Activated T-helper 1 cell treated with anti-CD3 and anti-CD28 coated beads, Interleukin-12 subunit alpha, Interleukin-12 subunit beta, Interleukin-2, Interleukin-4 antibody, amounts not matched to agents 30 ng/mL and 10 ng/mL and 1 ng/mL, durations not matched to agents 14 hours and 24 hours and 36 hours (primary cell): ENCODE measurements around the gene TRMT112. TPM values are rescaled to one million over a fixed set of nuclear protein-coding genes. Genes with fewer than 3 reads are reported as not detected.

Experiments used
- DNase-seq: peaks from one replicate; pipeline ENCODE4 v3.0.0; 2021; ENCODE audit warnings: low spot score
- H3K27ac Mint-ChIP-seq: one replicate; pipeline ENCODE4 v1.8.0; 2021; ENCODE audit warnings: mild to moderate bottlenecking, mixed read lengths
- H3K27me3 Mint-ChIP-seq: one replicate; pipeline ENCODE4 v1.8.0; 2022; ENCODE audit warnings: mild to moderate bottlenecking, moderate library complexity, mixed read lengths; ENCODE audit not compliant: insufficient read depth
- H3K36me3 Mint-ChIP-seq: one replicate; pipeline ENCODE4 v1.8.0; 2021; ENCODE audit warnings: low read depth, mixed read lengths
- H3K4me1 Mint-ChIP-seq: one replicate; pipeline ENCODE4 v1.8.0; 2021; ENCODE audit warnings: low read depth, mixed read lengths
- H3K4me3 Mint-ChIP-seq: one replicate; pipeline ENCODE4 v1.8.0; 2021; ENCODE audit warnings: mild to moderate bottlenecking, moderate library complexity, mixed read lengths
- H3K9me3 Mint-ChIP-seq: one replicate; pipeline ENCODE4 v1.8.0; 2021; ENCODE audit warnings: mixed read lengths
- intact Hi-C: fragments of 100-400 bp; cut with micrococcal nuclease; formaldehyde crosslinking; loops from one replicate; pipeline ENCODE4 v1.15.1; 2024
- total RNA-seq: library from RNA; stranded (reverse); gene quantifications from 2 replicates; pipeline ENCODE4 v1.2.3, GENCODE V29; 2022

The TRMT112 gene
- total RNA-seq, 1 donor from 2014 or later, result 307 TPM

GRCh38 chr11:64286801-64287159 is 30.6 kb downstream of the TRMT112 start:
- Mint-ChIP-seq H3K4me1 (peaks cover 27% of the 10 kb centered on the region), H3K27me3 (peaks cover 16% of the 10 kb centered on the region), H3K9me3 (no peaks in the 10 kb centered on the region), H3K4me3 (peak overlapping the region; percentile 86), H3K36me3 (peaks cover 8% of the 10 kb centered on the region), H3K27ac (peak overlapping the region; percentile 80)
- no peak for DNase-seq
- intact Hi-C loops, result loop anchor here (10.0 kb wide), 1 partner anchor 312 kb away; the partner anchor contains the start of gene COX8A

GRCh38 chr11:64285885-64286800 is 31.2 kb downstream of the TRMT112 start:
- Mint-ChIP-seq H3K9me3 (no peaks in the 10 kb centered on the region), H3K4me1 (peaks cover 33% of the 10 kb centered on the region), H3K27ac (peak overlapping the region; percentile 80), H3K27me3 (peaks cover 14% of the 10 kb centered on the region), H3K36me3 (peaks cover 13% of the 10 kb centered on the region), H3K4me3 (peak overlapping the region; percentile 86)
- DNase-seq, result no peak
- intact Hi-C loops, result loop anchor here (1.0 to 10.0 kb wide), 6 partner anchors 16 to 311 kb away; partner anchors contain the start of genes CCDC88B, COX8A, ESRRA and PRDX5

- no peaks in the 10 kb centered on the region for H3K9me3 Mint-ChIP-seq
- peak within 1 kb of the TSS; percentile 95 for H3K27ac Mint-ChIP-seq
- peaks cover 5% of the 10 kb centered on the region for H3K27me3 Mint-ChIP-seq
- intact Hi-C loops, result loop anchor here (1.0 to 10.0 kb wide), 9 partner anchors 15 to 310 kb away; partner anchors contain the start of genes CCDC88B, COX8A, DNAJC4 and ESRRA
- H3K4me1 Mint-ChIP-seq, result peaks cover 30% of the 10 kb centered on the region
- H3K36me3 Mint-ChIP-seq, result peaks cover 11% of the 10 kb centered on the region
- DNase-seq, result peak; percentile 89
- peak within 1 kb of the TSS; percentile 87 for H3K4me3 Mint-ChIP-seq
These were observed 32.1 kb downstream of the TRMT112 start, which contains the start of gene GPR137 for GRCh38 chr11:64284962-64285884. GPR137 (plus strand) TSS chr11:64285848; CDS start chr11:64286525, 677 bp downstream.

DNA sequence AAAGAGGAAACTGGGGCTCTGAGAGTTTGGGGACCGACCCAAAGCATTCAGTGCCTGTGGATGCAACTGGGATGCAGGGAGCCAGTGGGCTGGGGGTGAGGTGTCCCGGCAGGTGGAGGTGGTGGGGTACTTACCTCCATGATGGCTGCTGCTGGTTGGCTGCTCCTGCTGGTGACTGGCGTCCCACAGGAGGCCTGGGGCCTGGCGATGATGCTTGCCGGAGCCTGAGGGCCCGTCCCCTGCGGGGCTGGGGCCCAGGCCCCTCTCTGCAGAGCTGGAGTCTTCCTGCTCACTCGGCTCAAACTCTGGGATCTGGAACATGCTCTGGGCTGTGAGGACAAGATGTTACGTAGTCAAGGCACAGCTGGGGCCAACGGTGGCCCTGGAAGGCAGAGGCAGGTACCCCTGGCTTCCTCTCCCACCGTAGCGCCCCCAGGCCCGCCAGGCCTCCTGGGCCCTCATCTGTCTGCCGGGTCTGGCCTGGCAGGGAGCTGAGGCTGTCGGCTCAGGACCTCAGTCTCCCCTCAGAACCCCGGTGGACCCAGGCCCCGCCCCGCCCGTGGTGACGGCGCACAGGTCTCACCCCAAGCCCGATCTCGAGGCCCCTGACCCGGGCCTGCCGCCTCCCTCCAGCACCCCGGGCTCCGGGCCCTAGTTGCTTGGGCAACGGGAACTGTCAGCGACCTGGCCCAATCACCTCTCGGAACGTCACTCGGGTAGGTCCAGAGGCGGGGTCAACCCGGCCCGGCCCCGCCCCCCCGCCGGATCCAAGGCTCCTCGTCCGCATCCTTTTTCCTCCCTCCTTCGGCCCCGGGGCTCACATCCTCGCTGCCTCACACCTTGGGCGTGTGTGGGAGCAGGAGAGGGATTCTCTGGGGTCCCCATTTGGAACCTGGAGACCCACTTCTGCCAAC is 33.1 kb downstream of the TRMT112 start, which contains the start of gene BAD:
BAD (minus strand) TSS at position 618 of the 914 bp plus-strand sequence; CDS start at position 321, 297 bp downstream.
- H3K4me1 Mint-ChIP-seq, result peaks cover 30% of the 10 kb centered on the region
- peak within 1 kb of the TSS; percentile 87 for H3K4me3 Mint-ChIP-seq
- peak within 1 kb of the TSS; percentile 95 for H3K27ac Mint-ChIP-seq
- H3K9me3 Mint-ChIP-seq, result no peaks in the 10 kb centered on the region
- intact Hi-C loops, result loop anchor here (1.0 to 10.0 kb wide), 5 partner anchors 43 to 310 kb away; partner anchors contain the start of genes CCDC88B, COX8A, DNAJC4 and FKBP2
- peaks cover 1% of the 10 kb centered on the region for H3K27me3 Mint-ChIP-seq
- DNase-seq, result peak; percentile 91
- peaks cover 13% of the 10 kb centered on the region for H3K36me3 Mint-ChIP-seq

DNA sequence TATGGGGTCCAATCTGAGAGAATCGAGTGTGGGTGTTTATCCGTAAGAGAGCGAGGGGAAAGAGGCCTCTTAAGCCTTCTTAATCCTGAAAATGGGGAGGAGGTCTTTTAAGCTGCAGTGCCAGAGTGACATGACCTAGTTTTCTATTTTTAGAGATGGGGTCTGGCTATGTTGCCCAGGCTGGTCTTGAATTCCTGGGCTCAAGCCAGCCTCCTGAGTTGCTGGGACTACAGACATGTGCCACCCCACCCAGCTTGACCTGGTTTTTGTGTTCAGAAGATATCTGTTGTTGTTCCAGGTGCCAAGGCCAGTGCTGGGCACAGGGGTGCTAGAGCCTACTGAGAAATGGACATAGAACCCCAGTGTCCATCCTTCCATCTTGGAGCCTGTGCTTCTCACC is 34.3 kb downstream of the TRMT112 start:
- Mint-ChIP-seq H3K36me3 (peaks cover 13% of the 10 kb centered on the region), H3K27me3 (no peaks in the 10 kb centered on the region), H3K4me1 (peaks cover 30% of the 10 kb centered on the region), H3K9me3 (no peaks in the 10 kb centered on the region), H3K4me3 (peak overlapping the region; percentile 84), H3K27ac (no peak overlapping the region)
- intact Hi-C loops, result loop anchor here (10.0 kb wide), 1 partner anchor 308 kb away; the partner anchor contains the start of gene COX8A
- DNase-seq, result no peak

DNA sequence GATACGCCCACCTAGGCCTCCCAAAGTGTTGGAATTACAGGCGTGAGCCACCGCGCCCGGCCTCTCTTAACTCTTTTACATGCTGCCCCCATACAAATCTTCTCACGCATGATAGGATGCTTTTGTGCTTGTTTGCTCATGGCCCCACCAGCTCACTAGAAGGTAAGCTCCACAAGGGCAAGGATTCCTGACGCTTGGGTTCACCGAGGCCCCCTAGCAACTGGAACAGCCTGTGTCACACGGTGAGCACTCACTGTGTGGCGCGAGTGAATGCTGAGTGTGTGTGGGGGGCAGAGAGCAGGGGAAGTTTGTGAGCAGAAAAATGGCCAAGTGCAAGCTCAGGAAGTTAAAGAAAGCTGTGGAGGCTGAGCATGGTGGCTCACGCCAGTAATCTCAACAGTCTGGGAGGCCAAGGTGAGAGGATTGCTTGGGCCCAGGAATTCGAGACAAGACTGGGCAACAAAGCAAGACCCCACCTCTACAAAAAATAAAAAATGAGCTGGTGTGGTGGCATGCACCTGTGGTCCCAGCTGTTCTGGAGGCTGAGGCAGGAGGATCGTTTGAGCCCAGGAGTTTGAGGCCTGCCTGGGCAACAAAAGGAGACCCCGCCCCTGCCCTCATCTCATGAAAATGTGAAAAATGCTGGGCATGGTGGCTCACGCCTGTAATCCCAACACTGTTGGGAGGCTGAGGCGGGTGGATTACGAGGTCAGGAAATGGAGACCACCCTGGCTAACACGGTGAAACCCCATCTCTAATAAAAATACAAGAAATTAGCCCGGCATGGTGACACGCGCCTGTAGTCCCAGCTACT is 35.2 kb downstream of the TRMT112 start:
- no peak overlapping the region for H3K4me3 Mint-ChIP-seq
- DNase-seq, result no peak
- no peak overlapping the region for H3K27ac Mint-ChIP-seq
- no peaks in the 10 kb centered on the region for H3K27me3 Mint-ChIP-seq
- peaks cover 30% of the 10 kb centered on the region for H3K4me1 Mint-ChIP-seq
- intact Hi-C loops, result loop anchor here (10.0 kb wide), 1 partner anchor 307 kb away; the partner anchor contains the start of gene COX8A
- peaks cover 13% of the 10 kb centered on the region for H3K36me3 Mint-ChIP-seq
- H3K9me3 Mint-ChIP-seq, result no peaks in the 10 kb centered on the region

GRCh38 chr11:64278576-64279190 is 38.7 kb downstream of the TRMT112 start:
- Mint-ChIP-seq H3K27me3 (no peaks in the 10 kb centered on the region), H3K9me3 (no peaks in the 10 kb centered on the region), H3K36me3 (peaks cover 11% of the 10 kb centered on the region), H3K27ac (peak overlapping the region; percentile 43), H3K4me1 (peaks cover 17% of the 10 kb centered on the region), H3K4me3 (no peak overlapping the region)
- DNase-seq, result no peak
- intact Hi-C loops, result no loop called here

DNA sequence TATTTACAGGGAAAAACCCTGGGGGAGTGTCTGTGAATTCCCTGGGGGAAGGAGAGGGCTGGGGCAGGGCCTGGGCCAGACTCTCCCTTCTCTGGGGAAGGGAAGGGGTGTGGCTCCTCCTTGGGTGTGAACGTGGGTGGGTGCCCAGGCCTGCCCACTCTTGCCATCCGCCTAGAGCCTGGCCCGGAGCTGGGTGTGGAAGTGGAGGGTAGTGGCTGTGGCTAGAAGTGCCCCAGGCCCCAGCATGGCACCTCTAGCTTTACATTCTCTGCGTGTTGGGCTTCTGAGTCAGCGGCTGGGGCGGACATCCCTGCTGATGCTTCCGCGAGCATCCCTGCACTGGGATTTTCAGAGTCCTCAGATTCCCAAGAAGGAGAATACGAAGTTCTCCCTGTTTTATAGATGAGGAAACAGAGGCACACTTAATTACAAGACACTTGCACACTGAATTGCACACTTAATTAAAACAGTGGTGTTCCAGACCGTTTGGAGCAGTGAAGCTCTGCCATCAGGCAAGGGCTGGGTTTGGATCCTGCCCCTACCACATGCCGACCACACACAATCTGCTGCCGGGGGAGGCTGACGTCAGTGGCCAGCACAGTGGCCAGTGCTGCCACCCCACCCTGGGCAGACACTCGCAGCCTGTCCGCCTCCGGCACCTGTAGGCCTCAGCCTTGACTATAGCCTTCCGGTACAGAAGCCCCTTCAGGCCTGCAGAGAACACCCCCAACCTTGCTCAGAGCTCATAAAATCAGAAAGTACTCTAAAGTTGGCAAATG is 40.5 kb downstream of the TRMT112 start:
- no peak for DNase-seq
- intact Hi-C loops, result no loop called here
- no peak overlapping the region for H3K4me3 Mint-ChIP-seq
- H3K27ac Mint-ChIP-seq, result no peak overlapping the region
- H3K9me3 Mint-ChIP-seq, result no peaks in the 10 kb centered on the region
- peaks cover 17% of the 10 kb centered on the region for H3K4me1 Mint-ChIP-seq
- H3K36me3 Mint-ChIP-seq, result peaks cover 12% of the 10 kb centered on the region
- H3K27me3 Mint-ChIP-seq, result no peaks in the 10 kb centered on the region

DNA sequence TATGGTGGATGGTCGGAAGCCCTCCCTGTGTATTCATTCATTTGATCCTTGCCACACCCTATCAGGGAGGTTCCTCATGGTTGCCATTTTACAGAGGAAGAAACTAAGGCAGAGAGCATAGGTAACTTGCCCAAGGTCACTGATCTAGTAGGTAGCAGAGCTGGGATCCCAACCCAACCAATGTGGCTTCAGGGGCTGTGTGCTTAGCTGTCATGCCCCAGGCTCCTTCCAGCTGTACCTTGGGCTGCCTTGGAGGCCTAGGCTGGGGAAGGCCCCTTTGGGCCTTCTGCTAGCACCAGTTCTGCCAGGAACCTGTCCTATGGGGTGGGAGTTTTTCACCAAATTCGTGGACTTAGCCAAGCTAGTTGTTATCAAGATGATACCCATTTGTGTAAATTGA is 41.5 kb downstream of the TRMT112 start:
- Mint-ChIP-seq H3K4me1 (peaks cover 10% of the 10 kb centered on the region), H3K9me3 (no peaks in the 10 kb centered on the region), H3K36me3 (peaks cover 5% of the 10 kb centered on the region), H3K27me3 (no peaks in the 10 kb centered on the region), H3K4me3 (no peak overlapping the region), H3K27ac (no peak overlapping the region)
- DNase-seq, result no peak
- intact Hi-C loops, result no loop called here

GRCh38 chr11:64275031-64275800 is 42.1 kb downstream of the TRMT112 start:
- intact Hi-C loops, result no loop called here
- H3K36me3 Mint-ChIP-seq, result peaks cover 5% of the 10 kb centered on the region
- no peaks in the 10 kb centered on the region for H3K27me3 Mint-ChIP-seq
- H3K9me3 Mint-ChIP-seq, result no peaks in the 10 kb centered on the region
- H3K4me1 Mint-ChIP-seq, result peaks cover 13% of the 10 kb centered on the region
- H3K27ac Mint-ChIP-seq, result no peak overlapping the region
- H3K4me3 Mint-ChIP-seq, result no peak overlapping the region
- DNase-seq, result no peak
